ENCODE data around the gene TMEFF2.

Gene TMEFF2

DNA sequence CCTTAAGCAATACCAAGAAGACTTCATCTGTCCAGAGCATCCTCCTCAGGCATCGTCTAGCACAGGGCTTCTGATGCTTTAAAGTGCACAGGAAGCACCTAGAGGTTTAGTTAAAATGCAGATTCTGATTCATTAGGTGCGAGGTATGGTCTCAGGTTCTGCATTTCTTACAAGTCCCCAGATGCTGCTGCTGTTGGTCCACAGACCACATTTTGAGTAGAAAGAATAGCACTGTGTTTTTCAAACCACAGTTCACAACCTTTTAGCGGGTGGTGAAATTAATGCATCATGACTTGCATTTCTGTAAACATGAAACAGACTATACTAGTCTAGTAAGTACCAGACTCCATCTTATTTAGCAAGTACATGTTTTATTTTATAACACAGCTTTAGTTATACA, 134.6 kb downstream of the TMEFF2 start:
- no peak for DNase-seq (ENCODE audit: low spot score)

DNA sequence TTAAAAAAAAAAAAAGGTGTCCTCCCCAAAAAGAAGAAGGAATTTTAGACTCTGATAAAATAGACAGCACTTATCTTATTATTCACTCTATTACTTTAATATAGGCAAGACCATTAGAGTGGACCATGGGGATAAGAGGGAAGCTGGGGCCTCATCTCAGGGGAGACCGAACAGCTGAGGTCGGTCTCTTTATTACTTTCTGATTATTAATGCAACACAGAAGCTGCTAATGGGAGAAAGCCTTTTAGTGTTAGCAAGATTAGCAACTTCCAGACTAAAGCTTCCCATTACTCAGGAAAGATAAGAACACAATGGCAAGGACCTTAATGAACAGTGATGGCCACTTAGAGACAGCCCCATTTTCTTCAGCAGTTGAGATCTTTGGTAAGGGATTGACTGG, 135.5 kb downstream of the TMEFF2 start:
- DNase-seq (ENCODE audit: low spot score) = no peak

DNA sequence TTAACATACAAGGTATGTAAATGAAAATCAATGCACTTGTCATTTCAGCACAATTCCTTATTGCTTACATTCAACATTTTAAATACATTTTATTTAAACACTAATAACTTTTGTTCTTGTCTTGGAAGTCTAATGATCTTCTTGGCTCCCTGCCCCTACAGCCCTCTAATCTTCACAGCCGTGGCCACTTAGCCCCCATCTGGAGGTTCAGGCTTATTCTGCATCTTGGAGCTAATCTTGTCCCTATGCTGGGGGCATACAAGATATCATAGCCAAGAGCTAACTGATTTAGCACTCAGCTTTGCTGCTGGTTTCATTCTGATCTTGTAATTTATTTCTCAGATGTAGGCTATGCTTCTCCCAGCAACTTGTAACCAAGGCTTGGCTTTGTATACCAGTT, 140.8 kb downstream of the TMEFF2 start:
- no peak for DNase-seq (ENCODE audit: low spot score)

- no peak for DNase-seq (ENCODE audit: low spot score)
Measured at GRCh38 chr2:192051533-192051932, 143.2 kb downstream of the TMEFF2 start.

DNA sequence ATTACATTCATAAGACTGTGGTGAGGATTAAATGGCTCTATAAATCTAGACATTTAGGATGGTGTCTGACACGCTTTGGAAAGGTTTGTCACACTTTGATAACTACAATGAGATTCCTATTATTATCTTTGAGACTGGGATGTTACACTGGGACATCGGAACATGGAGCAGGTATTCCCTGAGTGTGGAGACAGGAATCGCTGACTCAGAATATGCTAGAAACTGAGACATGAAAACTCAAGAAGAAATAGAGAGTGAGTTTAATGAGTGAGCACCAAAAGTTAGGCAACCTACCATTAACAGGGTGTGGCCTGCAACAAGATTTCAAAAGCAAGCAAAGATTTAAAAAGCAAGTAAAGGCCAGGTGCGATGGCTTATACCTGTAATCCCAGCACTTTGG, 145.4 kb downstream of the TMEFF2 start:
- no peak for DNase-seq (ENCODE audit: low spot score)

DNA sequence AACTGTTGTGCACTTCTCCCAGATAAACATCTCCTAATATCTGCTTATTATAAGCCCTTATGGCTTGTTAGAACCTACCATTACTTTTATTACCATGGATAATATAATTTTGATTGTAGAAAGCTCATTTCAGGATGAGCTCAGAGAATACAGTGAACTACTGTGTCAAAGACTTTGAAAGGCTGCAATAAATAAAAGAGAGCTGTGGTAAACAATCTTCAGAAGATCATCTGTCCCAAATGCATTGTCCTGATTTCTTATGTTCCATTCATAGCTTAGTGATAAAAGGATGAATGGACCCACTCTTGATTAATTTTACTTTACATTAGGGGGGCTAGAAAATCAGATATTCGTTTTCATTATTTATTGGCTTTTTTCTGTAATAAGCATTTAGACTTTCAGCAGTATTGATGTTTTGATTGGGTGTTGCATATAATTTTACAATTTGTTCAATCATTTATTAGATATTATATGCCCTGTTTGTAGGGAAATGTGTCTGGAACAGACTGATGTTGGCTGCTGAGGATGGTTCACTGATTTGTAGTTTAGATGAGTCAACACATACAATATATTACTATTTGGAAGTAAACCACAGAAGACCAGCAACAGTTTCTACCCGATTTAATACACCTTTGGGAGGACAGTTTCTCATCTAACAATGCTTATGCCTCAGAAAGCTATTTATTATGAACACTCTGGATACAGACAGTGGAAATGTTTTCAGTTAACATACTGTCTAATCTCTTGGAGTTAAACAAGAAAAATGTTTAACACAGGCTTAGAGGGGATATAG, 147.2 kb downstream of the TMEFF2 start:
- DNase-seq (ENCODE audit: low spot score) = no peak

DNA sequence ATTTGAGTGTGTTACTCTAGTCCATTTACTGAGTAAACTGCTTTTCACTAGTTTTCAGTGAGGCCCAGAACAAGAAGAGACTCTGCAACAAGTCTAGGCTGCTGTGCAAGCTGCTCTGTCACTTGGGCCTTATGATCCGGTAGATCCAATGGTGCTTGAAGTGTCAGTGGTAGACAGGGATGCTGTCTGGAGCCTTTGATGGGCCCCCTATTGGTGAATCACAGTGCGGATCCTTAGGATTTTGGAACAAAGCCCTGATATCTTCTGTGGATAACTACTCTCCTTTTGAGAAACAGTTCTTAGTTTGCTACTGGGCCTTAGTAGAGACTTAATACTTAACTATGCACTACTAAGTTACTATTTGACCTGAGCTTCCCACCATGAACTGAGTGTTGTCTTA, 150.2 kb downstream of the TMEFF2 start:
- DNase-seq (ENCODE audit: low spot score) = no peak

- DNase-seq (ENCODE audit: low spot score) = no peak
Measured at GRCh38 chr2:192043216-192043870, 151.4 kb downstream of the TMEFF2 start.

DNA sequence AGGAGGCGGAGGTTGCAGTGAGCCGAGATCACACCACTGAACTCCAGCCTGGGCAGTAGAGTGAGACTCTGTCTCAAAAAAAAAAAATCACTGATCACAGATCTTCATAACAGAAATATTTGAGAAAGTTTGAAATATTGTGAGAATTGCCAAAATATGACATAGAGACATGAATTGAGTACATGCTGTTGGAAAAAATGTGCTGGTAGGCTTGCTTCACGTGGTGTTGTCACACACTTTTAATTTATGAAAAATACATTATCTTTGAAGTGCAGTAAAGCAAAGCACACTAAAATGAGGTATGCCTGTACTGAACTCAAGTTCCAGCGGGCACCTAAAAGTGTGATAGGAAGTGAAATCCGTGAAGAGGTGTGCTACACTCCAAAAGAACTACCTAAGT, 152.6 kb downstream of the TMEFF2 start:
- DNase-seq (ENCODE audit: low spot score) = no peak

DNA sequence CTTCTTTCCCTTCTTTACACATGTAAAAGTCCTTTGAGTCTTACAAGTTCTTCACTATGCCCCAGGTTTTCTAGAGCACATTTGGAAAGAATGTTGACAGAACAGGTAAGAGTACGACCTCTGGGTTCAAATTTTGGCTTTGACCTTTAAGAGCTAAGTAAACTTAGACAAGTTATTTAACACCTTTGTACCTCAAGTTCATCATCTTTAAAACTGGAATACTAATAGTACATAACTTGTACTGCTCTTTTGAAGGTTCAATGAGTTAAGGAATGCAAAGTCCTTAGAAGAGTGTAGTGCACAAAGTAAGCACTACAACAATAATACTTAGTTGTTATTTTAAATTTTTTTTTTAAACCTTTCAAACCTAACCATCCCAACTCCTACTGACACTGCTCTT, 156.6 kb downstream of the TMEFF2 start:
- DNase-seq (ENCODE audit: low spot score) = no peak

GRCh38 chr2:192035731-192036442, 158.8 kb downstream of the TMEFF2 start:
- DNase-seq (ENCODE audit: low spot score) = no peak

DNA sequence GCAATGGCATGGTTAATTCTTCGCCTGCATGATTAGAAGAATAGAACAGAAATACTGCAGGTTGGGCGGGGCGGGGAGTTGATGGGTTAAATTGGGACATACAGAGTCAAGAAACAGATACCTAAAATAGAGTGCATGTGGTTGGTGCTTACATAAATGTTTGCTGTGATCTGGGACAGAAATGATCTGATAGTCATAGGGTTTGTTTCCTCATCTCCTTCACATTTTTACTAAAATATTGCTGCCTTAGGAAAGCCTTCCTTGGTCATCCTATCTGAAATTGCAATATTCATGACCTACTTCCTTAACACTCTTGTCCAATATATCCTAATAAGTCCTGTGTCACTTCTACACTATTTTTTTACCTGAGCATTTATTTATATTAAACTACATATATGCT, 163.9 kb downstream of the TMEFF2 start:
- DNase-seq (ENCODE audit: low spot score) = no peak

- no peak for DNase-seq (ENCODE audit: low spot score)
Measured at GRCh38 chr2:192030289-192030688, 164.4 kb downstream of the TMEFF2 start.

- DNase-seq (ENCODE audit: low spot score) = no peak
Measured at GRCh38 chr2:192029089-192029488, 165.6 kb downstream of the TMEFF2 start.

GRCh38 chr2:192026825-192027120, 168.0 kb downstream of the TMEFF2 start:
- DNase-seq (ENCODE audit: low spot score) = no peak

DNA sequence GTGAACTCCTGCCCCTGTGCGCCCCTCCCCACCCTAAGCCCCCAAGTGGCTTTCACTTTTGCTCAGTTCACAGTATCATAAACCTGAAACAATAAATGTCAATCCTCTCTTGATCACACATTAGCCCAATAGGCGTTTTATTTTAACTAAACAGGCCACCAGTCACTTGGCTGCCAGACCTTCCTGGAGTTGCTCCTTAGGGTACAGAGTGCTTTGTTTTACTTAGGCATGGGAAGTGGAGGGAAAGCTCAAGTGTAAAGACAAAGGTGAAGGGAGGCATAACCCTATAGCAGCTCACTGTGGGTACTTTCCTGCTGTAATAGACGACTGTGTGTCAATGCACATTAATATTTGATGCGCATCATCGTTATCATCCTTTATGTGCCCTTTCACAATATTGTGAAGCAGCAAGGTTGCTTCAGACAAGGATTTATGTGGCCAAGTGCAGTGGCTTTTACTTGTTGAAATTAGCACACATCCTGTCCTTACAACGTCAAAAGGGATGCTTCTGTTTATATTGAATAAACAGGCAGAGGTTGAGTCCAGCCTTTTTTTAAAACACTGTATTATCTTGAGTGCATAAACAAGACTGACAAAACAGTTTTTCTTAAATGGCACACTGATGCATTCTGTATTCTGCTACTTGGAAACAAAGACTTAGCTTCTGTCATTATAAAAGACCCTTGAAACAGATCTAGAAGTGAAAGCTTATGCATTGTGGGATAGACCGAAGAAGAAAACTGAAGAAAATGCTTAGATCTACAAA, 168.5 kb downstream of the TMEFF2 start:
- no peak for DNase-seq (ENCODE audit: low spot score)

DNA sequence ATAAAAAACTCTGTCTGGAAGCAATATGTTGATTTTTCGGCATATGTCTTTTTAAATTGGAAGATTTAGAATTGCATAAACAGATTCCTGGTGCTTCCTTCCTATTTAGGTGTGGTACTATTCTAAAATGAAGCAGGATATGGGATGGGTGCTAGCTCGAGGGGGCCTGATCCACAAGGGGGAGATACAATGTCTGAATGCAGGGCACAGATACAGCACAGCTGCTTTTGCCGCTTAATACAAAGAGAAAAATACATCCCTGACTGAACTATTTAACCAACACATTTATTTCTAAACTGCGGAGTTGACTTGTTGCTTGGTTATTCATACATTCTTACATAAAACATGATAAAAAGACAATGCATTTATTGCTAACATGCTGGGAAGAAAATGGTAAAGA, 169.1 kb downstream of the TMEFF2 start:
- DNase-seq (ENCODE audit: low spot score) = no peak

GRCh38 chr2:192023006-192023405, 171.7 kb downstream of the TMEFF2 start:
- no peak for DNase-seq (ENCODE audit: low spot score)

- DNase-seq (ENCODE audit: low spot score) = no peak
Measured at GRCh38 chr2:192017844-192018243, 176.9 kb downstream of the TMEFF2 start.

GRCh38 chr2:192016265-192016664, 178.5 kb downstream of the TMEFF2 start:
- no peak for DNase-seq (ENCODE audit: low spot score)

DNA sequence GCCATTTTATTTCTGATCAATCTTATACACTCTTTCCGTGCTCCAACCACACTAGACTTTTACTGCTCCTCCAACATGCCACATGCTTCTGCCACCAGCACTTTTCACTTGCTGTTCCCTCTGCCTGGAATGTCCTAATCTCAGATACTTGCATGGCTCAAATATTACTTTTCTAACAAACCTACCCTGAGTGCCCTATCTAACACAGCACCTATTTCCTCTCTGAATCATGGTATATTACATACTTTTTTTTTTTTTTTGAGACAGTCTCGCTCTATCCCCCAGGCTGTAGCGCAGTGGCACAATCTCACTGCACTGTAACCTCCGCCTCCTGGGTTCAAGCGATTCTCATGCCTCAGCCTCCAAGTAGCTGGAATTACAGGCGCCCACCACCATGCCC, 181.5 kb downstream of the TMEFF2 start:
- DNase-seq (ENCODE audit: low spot score) = no peak

GRCh38 chr2:192011196-192011595, 183.5 kb downstream of the TMEFF2 start:
- no peak for DNase-seq (ENCODE audit: low spot score)

DNA sequence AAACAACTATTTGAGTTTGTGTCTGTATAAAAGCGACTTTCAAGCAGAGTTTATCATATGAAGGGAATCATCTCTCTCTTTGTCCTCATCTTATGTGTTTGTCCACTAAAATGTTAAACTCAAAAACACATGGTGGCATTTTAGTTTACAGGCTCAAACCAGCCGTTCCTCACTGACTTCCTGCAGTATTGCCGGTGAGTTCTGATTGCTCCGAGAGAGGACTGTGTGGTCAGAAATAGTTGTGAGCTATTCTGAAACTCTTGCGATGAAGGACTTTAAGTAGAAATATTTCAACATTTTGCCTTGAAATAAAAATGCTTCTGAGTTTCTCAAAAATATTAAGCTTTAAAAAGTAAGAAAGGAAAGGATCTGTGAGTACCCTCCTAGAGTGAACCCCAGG, 184.7 kb downstream of the TMEFF2 start:
- DNase-seq (ENCODE audit: low spot score) = no peak
